ENCODE data around the gene PRIM2.
"Not testable (repeated sequence)": the region's sequence is repeated elsewhere in the genome, so short reads cannot be mapped to it uniquely, and the experiment has no call there.

PRIM2 gene

DNA sequence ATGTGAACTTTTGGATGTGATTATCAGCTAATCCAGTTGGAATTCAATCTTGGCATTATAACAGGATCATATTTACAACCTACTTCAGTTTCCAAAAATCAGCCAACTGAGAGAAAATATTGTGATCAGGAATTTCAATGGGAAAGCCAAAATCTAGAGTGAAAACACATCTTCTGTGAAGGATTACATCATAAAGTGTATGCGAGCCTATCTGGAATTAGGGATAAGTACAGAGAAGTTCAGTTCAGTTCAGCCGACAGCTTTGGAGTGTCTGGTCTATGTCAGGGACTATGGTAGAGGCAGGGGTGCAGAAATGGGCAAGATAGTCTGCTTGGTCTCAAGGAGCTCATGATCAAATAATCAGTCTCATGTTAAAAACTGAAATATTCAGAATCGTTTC lies 12.3 kb upstream of the PRIM2 start:
- Histone ChIP-seq H3K4me3 (IDR thresholded peaks at IDR 0.05; ENCODE audit: insufficient read depth, low read depth, low read length) (no peak overlapping the region), H3K9ac (no peak overlapping the region), H3K27ac (no peak overlapping the region), H3K79me2 (ENCODE audit: insufficient read depth, low read depth) (no peaks in the 10 kb centered on the region), H4K20me1 (ENCODE audit: insufficient read depth) (no peaks in the 10 kb centered on the region), H3K4me2 (no peak overlapping the region), H3K4me1 (ENCODE audit: low read depth, poor library complexity, severe bottlenecking) (no peaks in the 10 kb centered on the region), H3K36me3 (ENCODE audit: insufficient read depth) (no peaks in the 10 kb centered on the region), H3K27me3 (ENCODE audit: insufficient read depth, low read depth) (no peaks in the 10 kb centered on the region), H2AFZ (ENCODE audit: low read depth) (no peak overlapping the region)
- TF ChIP-seq, protein P1, sequence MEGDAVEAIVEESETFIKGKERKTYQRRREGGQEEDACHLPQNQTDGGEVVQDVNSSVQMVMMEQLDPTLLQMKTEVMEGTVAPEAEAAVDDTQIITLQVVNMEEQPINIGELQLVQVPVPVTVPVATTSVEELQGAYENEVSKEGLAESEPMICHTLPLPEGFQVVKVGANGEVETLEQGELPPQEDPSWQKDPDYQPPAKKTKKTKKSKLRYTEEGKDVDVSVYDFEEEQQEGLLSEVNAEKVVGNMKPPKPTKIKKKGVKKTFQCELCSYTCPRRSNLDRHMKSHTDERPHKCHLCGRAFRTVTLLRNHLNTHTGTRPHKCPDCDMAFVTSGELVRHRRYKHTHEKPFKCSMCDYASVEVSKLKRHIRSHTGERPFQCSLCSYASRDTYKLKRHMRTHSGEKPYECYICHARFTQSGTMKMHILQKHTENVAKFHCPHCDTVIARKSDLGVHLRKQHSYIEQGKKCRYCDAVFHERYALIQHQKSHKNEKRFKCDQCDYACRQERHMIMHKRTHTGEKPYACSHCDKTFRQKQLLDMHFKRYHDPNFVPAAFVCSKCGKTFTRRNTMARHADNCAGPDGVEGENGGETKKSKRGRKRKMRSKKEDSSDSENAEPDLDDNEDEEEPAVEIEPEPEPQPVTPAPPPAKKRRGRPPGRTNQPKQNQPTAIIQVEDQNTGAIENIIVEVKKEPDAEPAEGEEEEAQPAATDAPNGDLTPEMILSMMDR (conservative IDR thresholded peaks at IDR 0.05; ENCODE audit: low read depth, low read length), result no peak

DNA sequence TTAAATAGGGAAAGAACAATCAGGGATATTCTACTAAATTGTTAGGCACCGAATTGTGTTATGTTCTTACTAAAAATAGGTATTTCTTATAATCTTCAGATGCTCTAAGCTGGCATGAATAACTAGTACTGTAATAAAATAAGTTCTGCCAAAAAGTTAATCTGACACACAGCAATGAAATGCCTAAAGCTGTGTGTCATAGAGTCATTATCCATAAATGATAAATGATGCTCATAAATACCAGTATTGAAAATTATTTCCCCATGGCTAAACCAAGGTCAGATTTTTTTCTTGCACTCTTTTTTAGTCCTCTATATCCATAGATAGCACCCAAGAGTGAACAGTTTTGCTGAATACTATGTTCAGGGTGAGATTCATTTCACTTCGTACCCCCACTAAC lies 11.7 kb upstream of the PRIM2 start:
- H3K36me3 ChIP-seq (ENCODE audit: insufficient read depth), result no peaks in the 10 kb centered on the region
- H3K4me1 ChIP-seq (ENCODE audit: low read depth, poor library complexity, severe bottlenecking), result no peaks in the 10 kb centered on the region
- no peak overlapping the region for H3K27ac ChIP-seq
- no peaks in the 10 kb centered on the region for H3K79me2 ChIP-seq (ENCODE audit: insufficient read depth, low read depth)
- no peaks in the 10 kb centered on the region for H4K20me1 ChIP-seq (ENCODE audit: insufficient read depth)
- TF ChIP-seq, protein P1 (conservative IDR thresholded peaks at IDR 0.05; ENCODE audit: low read depth, low read length), result no peak
- H3K4me2 ChIP-seq, result no peak overlapping the region
- no peak overlapping the region for H3K4me3 ChIP-seq (IDR thresholded peaks at IDR 0.05; ENCODE audit: insufficient read depth, low read depth, low read length)
- no peak overlapping the region for H3K9ac ChIP-seq
- H3K27me3 ChIP-seq (ENCODE audit: insufficient read depth, low read depth), result no peaks in the 10 kb centered on the region
- H2AFZ ChIP-seq (ENCODE audit: low read depth), result no peak overlapping the region

DNA sequence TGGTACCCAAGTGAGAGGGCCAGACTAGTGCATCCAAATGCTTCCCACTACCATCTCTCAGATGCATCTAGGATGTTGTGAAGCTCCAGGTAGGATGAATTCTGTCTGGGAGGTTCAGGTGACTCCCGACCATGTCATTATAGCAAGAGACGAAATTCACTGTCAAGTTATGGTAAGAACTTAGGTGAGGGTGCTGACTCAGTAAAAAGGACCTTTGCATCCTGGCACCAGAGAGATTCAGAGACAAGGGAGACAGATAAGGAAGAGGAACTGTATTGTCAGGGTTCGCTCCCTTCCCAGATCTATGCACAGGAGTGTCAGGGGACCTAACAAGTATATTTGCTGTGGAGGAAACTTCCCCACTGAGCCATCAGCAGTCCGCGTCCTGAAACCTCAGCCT lies 11.2 kb upstream of the PRIM2 start:
- no peaks in the 10 kb centered on the region for H3K27me3 ChIP-seq (ENCODE audit: insufficient read depth, low read depth)
- no peaks in the 10 kb centered on the region for H3K4me1 ChIP-seq (ENCODE audit: low read depth, poor library complexity, severe bottlenecking)
- H2AFZ ChIP-seq (ENCODE audit: low read depth), result no peak overlapping the region
- no peak overlapping the region for H3K9ac ChIP-seq
- no peaks in the 10 kb centered on the region for H3K36me3 ChIP-seq (ENCODE audit: insufficient read depth)
- TF ChIP-seq, protein P1 (conservative IDR thresholded peaks at IDR 0.05; ENCODE audit: low read depth, low read length), result no peak
- H3K4me2 ChIP-seq, result no peak overlapping the region
- no peak overlapping the region for H3K27ac ChIP-seq
- no peak overlapping the region for H3K4me3 ChIP-seq (IDR thresholded peaks at IDR 0.05; ENCODE audit: insufficient read depth, low read depth, low read length)
- no peaks in the 10 kb centered on the region for H3K79me2 ChIP-seq (ENCODE audit: insufficient read depth, low read depth)
- no peaks in the 10 kb centered on the region for H4K20me1 ChIP-seq (ENCODE audit: insufficient read depth)

GRCh38 chr6:57307850-57308249 lies 9.6 kb upstream of the PRIM2 start:
- Histone ChIP-seq H3K27ac (no peak overlapping the region), H3K9ac (no peak overlapping the region), H3K4me1 (ENCODE audit: low read depth, poor library complexity, severe bottlenecking) (no peaks in the 10 kb centered on the region), H3K36me3 (ENCODE audit: insufficient read depth) (no peaks in the 10 kb centered on the region), H3K27me3 (ENCODE audit: insufficient read depth, low read depth) (no peaks in the 10 kb centered on the region), H3K4me2 (no peak overlapping the region), H3K79me2 (ENCODE audit: insufficient read depth, low read depth) (no peaks in the 10 kb centered on the region), H4K20me1 (ENCODE audit: insufficient read depth) (no peaks in the 10 kb centered on the region), H2AFZ (ENCODE audit: low read depth) (no peak overlapping the region), H3K4me3 (IDR thresholded peaks at IDR 0.05; ENCODE audit: insufficient read depth, low read depth, low read length) (no peak overlapping the region)
- TF ChIP-seq, protein P1 (conservative IDR thresholded peaks at IDR 0.05; ENCODE audit: low read depth, low read length), result no peak

DNA sequence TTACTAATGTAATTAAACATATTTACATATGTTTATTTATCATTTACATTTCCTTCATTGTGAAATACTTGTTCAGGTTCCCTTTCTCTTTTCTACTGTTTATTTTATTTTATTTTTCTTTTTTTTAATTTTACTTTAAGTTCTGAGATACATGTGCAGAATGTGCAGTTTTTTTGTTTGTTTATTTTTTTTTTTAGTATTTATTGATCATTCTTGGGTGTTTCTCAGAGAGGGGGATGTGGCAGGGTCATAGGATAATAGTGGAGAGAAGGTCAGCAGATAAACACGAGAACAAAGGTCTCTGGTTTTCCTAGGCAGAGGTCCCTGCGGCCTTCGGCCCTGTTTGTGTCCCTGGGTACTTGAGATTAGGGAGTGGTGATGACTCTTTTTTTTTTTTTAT lies 8.7 kb upstream of the PRIM2 start:
- H3K27ac ChIP-seq; H3K36me3 ChIP-seq (ENCODE audit: insufficient read depth); H4K20me1 ChIP-seq (ENCODE audit: insufficient read depth); H3K9ac ChIP-seq; H3K4me2 ChIP-seq; H3K79me2 ChIP-seq (ENCODE audit: insufficient read depth, low read depth); H3K27me3 ChIP-seq (ENCODE audit: insufficient read depth, low read depth); H2AFZ ChIP-seq (ENCODE audit: low read depth); H3K4me1 ChIP-seq (ENCODE audit: low read depth, poor library complexity, severe bottlenecking); H3K4me3 ChIP-seq (IDR thresholded peaks at IDR 0.05; ENCODE audit: insufficient read depth, low read depth, low read length): not testable (repeated sequence)

- H3K4me2 ChIP-seq; H3K4me1 ChIP-seq (ENCODE audit: low read depth, poor library complexity, severe bottlenecking); H3K4me3 ChIP-seq (IDR thresholded peaks at IDR 0.05; ENCODE audit: insufficient read depth, low read depth, low read length); H3K27me3 ChIP-seq (ENCODE audit: insufficient read depth, low read depth); H3K27ac ChIP-seq; H3K79me2 ChIP-seq (ENCODE audit: insufficient read depth, low read depth); H3K36me3 ChIP-seq (ENCODE audit: insufficient read depth); H3K9ac ChIP-seq; H2AFZ ChIP-seq (ENCODE audit: low read depth); H4K20me1 ChIP-seq (ENCODE audit: insufficient read depth): not testable (repeated sequence)
Observed at GRCh38 chr6:57310095-57310816, 7.2 kb upstream of the PRIM2 start.
